Progenitor cell of endocrine pancreas (in vitro differentiated cells): ENCODE measurements around the gene RPL18. TPM values are rescaled to one million over a fixed set of nuclear protein-coding genes. Genes with fewer than 3 reads are reported as not detected.
"Not testable (repeated sequence)": the region's sequence is repeated elsewhere in the genome, so short reads cannot be mapped to it uniquely, and the experiment has no call there.

Experiments used
- DNase-seq: peaks from one replicate; pipeline ENCODE4 v3.0.0; 2021; ENCODE audit warnings: low spot score; ENCODE audit not compliant: unreplicated experiment
- H3K27ac Mint-ChIP-seq: 2 replicates; pipeline ENCODE4 v1.8.0; 2021; ENCODE audit warnings: mild to moderate bottlenecking, moderate library complexity, mixed read lengths
- H3K27me3 Mint-ChIP-seq: 2 replicates; pipeline ENCODE4 v1.8.0; 2021; ENCODE audit warnings: mixed read lengths
- H3K36me3 Mint-ChIP-seq: 2 replicates; pipeline ENCODE4 v1.8.0; 2022; ENCODE audit warnings: mixed read lengths; ENCODE audit not compliant: insufficient read depth
- H3K4me1 Mint-ChIP-seq: 2 replicates; pipeline ENCODE4 v1.8.0; 2021; ENCODE audit warnings: low read depth, mixed read lengths
- H3K4me3 Mint-ChIP-seq: 2 replicates; pipeline ENCODE4 v1.8.0; 2021; ENCODE audit warnings: low read depth, mild to moderate bottlenecking, moderate library complexity, mixed read lengths
- H3K9me3 Mint-ChIP-seq: 2 replicates; pipeline ENCODE4 v1.8.0; 2021; ENCODE audit warnings: low read depth, mixed read lengths
- total RNA-seq: library from RNA; stranded (reverse); gene quantifications from 2 replicates; pipeline ENCODE4 v1.2.1, GENCODE V29; 2021
- TF ChIP-seq, protein P1 (sequence below): fragments of 200-600 bp; sonication (generic); IDR thresholded peaks from one replicate; pipeline ENCODE4 v1.5.0; 2021; ENCODE audit warnings: antibody characterized with exemption, mild to moderate bottlenecking; ENCODE audit not compliant: unreplicated experiment

Gene RPL18
- total RNA-seq, 1 donor from 2014 or later, result 1,379 TPM

DNA sequence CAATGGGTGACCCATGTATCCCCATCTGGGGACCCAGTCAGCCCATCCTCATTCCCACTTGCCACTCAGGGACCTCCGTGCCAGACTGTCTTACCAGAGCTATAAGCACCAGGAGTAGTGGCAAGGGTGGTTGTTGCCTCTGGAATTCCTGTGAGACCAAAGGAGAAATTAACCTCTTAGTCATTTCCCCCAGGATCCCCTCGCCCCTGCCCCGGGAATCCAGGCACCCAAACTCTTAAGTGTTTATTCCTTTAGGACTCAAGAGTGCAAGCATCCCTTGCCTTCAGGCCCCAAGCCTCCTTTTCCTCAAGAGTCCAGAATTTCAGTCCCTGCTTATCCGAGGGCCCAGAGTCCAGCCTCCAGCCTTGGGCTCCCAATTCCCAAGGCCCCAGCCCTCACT lies 44.7 kb upstream of the RPL18 start:
- TF ChIP-seq, protein P1, sequence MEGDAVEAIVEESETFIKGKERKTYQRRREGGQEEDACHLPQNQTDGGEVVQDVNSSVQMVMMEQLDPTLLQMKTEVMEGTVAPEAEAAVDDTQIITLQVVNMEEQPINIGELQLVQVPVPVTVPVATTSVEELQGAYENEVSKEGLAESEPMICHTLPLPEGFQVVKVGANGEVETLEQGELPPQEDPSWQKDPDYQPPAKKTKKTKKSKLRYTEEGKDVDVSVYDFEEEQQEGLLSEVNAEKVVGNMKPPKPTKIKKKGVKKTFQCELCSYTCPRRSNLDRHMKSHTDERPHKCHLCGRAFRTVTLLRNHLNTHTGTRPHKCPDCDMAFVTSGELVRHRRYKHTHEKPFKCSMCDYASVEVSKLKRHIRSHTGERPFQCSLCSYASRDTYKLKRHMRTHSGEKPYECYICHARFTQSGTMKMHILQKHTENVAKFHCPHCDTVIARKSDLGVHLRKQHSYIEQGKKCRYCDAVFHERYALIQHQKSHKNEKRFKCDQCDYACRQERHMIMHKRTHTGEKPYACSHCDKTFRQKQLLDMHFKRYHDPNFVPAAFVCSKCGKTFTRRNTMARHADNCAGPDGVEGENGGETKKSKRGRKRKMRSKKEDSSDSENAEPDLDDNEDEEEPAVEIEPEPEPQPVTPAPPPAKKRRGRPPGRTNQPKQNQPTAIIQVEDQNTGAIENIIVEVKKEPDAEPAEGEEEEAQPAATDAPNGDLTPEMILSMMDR, result no peak
- H3K27ac Mint-ChIP-seq, result no peak overlapping the region
- H3K4me1 Mint-ChIP-seq, result no peaks in the 10 kb centered on the region
- peaks cover 4% of the 10 kb centered on the region for H3K27me3 Mint-ChIP-seq
- no peak for DNase-seq
- H3K36me3 Mint-ChIP-seq, result no peaks in the 10 kb centered on the region
- peaks cover 3% of the 10 kb centered on the region for H3K9me3 Mint-ChIP-seq
- no peak overlapping the region for H3K4me3 Mint-ChIP-seq

DNA sequence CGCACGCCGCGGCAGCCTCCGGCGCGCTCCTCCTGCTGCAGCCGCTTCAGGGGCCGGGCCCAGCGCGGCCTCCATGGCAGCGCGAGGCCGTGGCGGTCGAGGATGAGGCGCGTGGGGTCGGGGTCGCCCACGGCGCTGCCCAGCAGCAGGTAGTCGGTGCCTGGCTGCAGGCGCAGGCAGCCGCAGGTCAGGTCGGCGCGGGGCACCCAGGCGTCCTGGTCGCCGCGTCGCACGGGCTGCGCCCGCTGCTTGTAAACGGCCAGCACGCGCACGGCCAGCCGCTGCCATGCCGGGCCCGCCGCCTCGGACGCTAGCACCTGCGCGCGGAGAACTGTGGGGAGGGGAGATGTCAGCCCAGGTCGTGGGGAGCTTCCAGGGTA lies 42.7 kb upstream of the RPL18 start:
- H3K4me1 Mint-ChIP-seq, result peaks cover 1% of the 10 kb centered on the region

DNA sequence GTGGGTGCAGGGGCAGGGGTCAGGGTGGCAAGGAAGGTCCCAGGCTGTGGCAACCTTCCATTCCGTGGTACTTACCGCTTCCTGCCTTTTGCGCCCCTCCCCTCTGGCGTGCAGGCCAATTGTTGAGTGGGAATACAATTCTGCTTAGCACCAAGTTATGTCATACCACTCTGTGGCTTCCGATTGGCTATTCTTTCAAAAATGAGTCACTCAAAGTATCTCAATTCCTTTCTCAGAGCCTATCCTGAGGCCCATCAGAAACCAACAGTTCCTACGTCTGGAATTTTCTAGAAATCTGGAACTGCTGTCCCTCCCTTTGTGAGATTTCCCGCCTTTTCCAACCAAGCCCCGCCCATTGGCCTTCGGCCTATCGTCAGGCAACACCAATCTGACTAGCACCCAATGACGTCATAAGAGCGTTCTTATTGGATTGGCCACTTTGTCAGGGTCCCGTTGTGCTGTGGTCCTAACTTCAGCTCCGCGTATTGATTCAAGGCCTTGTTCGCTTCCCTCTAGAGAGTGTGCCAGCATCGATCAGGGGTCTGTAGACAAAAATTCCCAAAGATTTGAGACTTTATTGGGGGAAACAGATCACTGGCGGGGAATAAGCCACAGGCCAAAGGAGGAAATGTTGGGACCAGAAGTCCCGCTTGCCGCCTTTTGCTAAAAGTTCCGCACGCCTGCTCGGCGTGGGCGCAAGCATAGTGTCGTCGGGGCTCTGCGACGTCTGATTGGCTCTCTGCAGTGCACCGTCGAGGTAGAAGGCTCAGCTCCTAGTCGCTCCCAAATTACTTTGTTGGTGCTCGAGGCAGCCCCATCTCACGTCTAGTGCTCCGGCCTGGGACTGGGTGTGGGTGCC lies 42.1 kb upstream of the RPL18 start:
- peaks cover 19% of the 10 kb centered on the region for H3K27me3 Mint-ChIP-seq
- TF ChIP-seq, protein P1, result no peak
- H3K4me3 Mint-ChIP-seq, result no peak overlapping the region
- H3K27ac Mint-ChIP-seq, result no peak overlapping the region
- H3K36me3 Mint-ChIP-seq, result no peaks in the 10 kb centered on the region
- H3K4me1 Mint-ChIP-seq, result peaks cover 1% of the 10 kb centered on the region
- H3K9me3 Mint-ChIP-seq, result peaks cover 3% of the 10 kb centered on the region
- DNase-seq, result no peak

More for the DNA sequence above, 42.7 kb upstream of the RPL18 start:
- DNase-seq, result no peak
- TF ChIP-seq, protein P1, result no peak
- Mint-ChIP-seq H3K27ac (no peak overlapping the region), H3K27me3 (peaks cover 17% of the 10 kb centered on the region), H3K9me3 (peaks cover 3% of the 10 kb centered on the region), H3K4me3 (no peak overlapping the region), H3K36me3 (no peaks in the 10 kb centered on the region)

DNA sequence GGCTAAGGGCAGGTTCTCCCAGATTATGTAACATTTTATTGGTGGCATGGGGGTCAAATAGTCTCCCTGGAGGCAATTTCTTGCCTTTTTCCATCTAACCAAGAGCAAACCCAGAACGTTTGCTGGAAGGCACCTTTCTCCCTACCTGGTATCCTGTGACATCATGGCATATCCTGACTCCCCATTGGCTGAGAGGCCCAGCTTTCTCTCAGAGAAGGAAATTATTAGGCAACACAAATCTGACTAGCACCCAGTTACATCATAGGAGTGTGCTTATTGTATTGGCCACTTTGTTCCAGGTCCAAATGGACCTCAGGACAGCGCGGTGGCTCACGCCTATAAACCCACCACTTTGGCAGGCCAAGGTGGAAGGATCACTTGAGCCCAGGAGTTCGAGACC lies 40.8 kb upstream of the RPL18 start:
- Mint-ChIP-seq H3K27me3 (peaks cover 19% of the 10 kb centered on the region), H3K9me3 (peaks cover 3% of the 10 kb centered on the region), H3K4me3 (no peak overlapping the region), H3K27ac (no peak overlapping the region), H3K4me1 (peaks cover 1% of the 10 kb centered on the region), H3K36me3 (no peaks in the 10 kb centered on the region)
- DNase-seq, result no peak
- TF ChIP-seq, protein P1, result no peak

DNA sequence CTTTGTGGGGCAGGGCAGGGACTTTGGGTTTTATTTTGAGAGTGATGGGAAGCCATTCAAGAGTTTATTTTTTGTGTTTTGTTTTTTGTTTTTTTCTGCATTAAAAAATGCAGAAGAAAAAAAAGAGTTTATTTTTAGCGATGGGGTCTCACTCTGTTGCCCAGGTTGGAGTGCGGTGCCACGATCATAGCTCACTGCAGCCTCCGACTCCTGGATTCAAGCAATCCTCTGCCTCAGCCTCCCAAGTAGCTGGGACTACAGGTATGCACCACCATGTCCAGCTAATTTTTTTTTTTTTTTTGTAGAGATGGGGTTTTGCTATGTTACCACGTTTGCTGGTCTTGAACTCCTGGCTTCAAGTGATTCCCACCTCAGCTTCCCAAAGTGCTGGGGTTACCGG lies 39.5 kb upstream of the RPL18 start:
- Mint-ChIP-seq H3K27ac (no peak overlapping the region), H3K27me3 (peaks cover 22% of the 10 kb centered on the region), H3K9me3 (peaks cover 3% of the 10 kb centered on the region), H3K4me1 (peaks cover 1% of the 10 kb centered on the region), H3K4me3 (no peak overlapping the region), H3K36me3 (no peaks in the 10 kb centered on the region)
- TF ChIP-seq, protein P1, result no peak
- no peak for DNase-seq

DNA sequence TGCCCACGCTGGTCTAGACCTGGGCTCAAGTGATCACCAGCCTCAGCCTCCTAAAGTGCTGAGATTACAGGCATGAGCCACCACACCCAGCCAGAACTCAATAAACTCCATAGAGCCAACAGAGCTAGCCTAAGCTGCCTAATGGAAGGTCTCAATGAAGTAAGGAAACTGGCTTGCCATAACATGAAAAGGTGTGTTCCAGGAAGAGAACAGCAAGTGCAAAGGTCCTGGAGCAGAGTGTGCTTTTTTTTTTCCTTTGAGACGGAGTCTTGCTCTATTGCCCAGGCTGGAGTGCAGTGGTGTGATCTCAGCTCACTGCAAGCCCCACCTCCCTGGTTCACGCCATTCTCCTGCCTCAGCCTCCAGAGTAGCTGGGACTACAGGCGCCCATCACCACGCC lies 38.9 kb upstream of the RPL18 start:
- not testable (repeated sequence) for H3K36me3 Mint-ChIP-seq, H3K4me1 Mint-ChIP-seq, H3K9me3 Mint-ChIP-seq, H3K27ac Mint-ChIP-seq, H3K4me3 Mint-ChIP-seq, DNase-seq
- H3K27me3 Mint-ChIP-seq, result peaks cover 22% of the 10 kb centered on the region
